OCI-LY1 (cell line): Measurements from ENCODE around the gene ALS2CL.

Experiments used
- H2AFZ ChIP-seq: fragments of 200-600 bp; sonication (generic), shearing (Covaris generic); 2 replicates; pipeline ENCODE4 v1.6.0; 2014; ENCODE audit warnings: antibody characterized with exemption, mild to moderate bottlenecking, low read length
- H3F3A ChIP-seq: fragments of 200-600 bp; sonication (generic), shearing (Covaris generic); 2 replicates; pipeline ENCODE4 v1.6.0; 2014; ENCODE audit warnings: mild to moderate bottlenecking, antibody characterized with exemption, low read length, moderate library complexity; ENCODE audit not compliant: insufficient read depth
- H3K27ac ChIP-seq: fragments of 200-600 bp; sonication (generic); 2 replicates; pipeline ENCODE4 v1.5.1; 2014; ENCODE audit warnings: low read length, mixed run types, mild to moderate bottlenecking, low read depth; ENCODE audit not compliant: poor library complexity, severe bottlenecking
- H3K27me3 ChIP-seq: fragments of 200-600 bp; sonication (generic); 2 replicates; pipeline ENCODE4 v1.6.0; 2014; ENCODE audit warnings: antibody characterized with exemption, mild to moderate bottlenecking, low read length, moderate library complexity; ENCODE audit not compliant: insufficient read depth
- H3K36me3 ChIP-seq: fragments of 200-600 bp; sonication (generic); 2 replicates; pipeline ENCODE4 v1.6.1; 2014; ENCODE audit warnings: mild to moderate bottlenecking, antibody characterized with exemption, low read length, moderate library complexity, mixed read lengths; ENCODE audit not compliant: insufficient read depth
- H3K4me1 ChIP-seq: fragments of 200-600 bp; sonication (generic); 2 replicates; pipeline ENCODE4 v1.5.1; 2014; ENCODE audit warnings: mild to moderate bottlenecking, low read length, moderate library complexity; ENCODE audit not compliant: insufficient read depth, severe bottlenecking
- H3K4me2 ChIP-seq: fragments of 200-600 bp; sonication (generic), shearing (Covaris generic); 2 replicates; pipeline ENCODE4 v1.6.1; 2014; ENCODE audit warnings: low read length
- H3K4me3 ChIP-seq: fragments of 200-600 bp; sonication (generic); 2 replicates; pipeline ENCODE4 v1.5.1; 2014; ENCODE audit warnings: low read length, low read depth, mild to moderate bottlenecking, mixed read lengths; ENCODE audit not compliant: poor library complexity, severe bottlenecking
- H3K79me2 ChIP-seq: fragments of 200-600 bp; shearing (Covaris generic); 2 replicates; pipeline ENCODE4 v1.6.1; 2016; ENCODE audit warnings: mixed run types, low read length, mixed read lengths; ENCODE audit not compliant: insufficient read depth
- H3K9ac ChIP-seq: fragments of 200-600 bp; sonication (generic), shearing (Covaris generic); 2 replicates; pipeline ENCODE4 v1.6.1; 2014; ENCODE audit warnings: mild to moderate bottlenecking, low read length, mixed read lengths
- H3K9me2 ChIP-seq: fragments of 200-600 bp; sonication (generic), shearing (Covaris generic); 2 replicates; pipeline ENCODE4 v1.6.1; 2014; ENCODE audit warnings: low read depth, mild to moderate bottlenecking, low read length, mixed read lengths
- H3K9me3 ChIP-seq: fragments of 200-600 bp; shearing (Covaris generic); 2 replicates; pipeline ENCODE4 v1.6.1; 2014; ENCODE audit warnings: low read length, mixed read lengths
- H4K20me1 ChIP-seq: fragments of 200-600 bp; sonication (generic), shearing (Covaris generic); 2 replicates; pipeline ENCODE4 v1.6.0; 2016; ENCODE audit warnings: mild to moderate bottlenecking, low read length; ENCODE audit not compliant: insufficient read depth
- EZH2 ChIP-seq: fragments of 200-600 bp; sonication (generic), shearing (Covaris generic); IDR thresholded peaks from 2 replicates; pipeline ENCODE4 v1.8.0; 2017; ENCODE audit warnings: borderline replicate concordance, mixed run types, mild to moderate bottlenecking, antibody characterized with exemption, low read length, moderate library complexity, mixed read lengths
- TF ChIP-seq, protein P1 (sequence below): fragments of 200-600 bp; sonication (generic), shearing (Covaris generic); IDR thresholded peaks from 2 replicates; pipeline ENCODE4 v1.5.1; 2017; ENCODE audit warnings: mild to moderate bottlenecking, antibody characterized with exemption, low read length, moderate library complexity, mixed read lengths

Gene ALS2CL

DNA sequence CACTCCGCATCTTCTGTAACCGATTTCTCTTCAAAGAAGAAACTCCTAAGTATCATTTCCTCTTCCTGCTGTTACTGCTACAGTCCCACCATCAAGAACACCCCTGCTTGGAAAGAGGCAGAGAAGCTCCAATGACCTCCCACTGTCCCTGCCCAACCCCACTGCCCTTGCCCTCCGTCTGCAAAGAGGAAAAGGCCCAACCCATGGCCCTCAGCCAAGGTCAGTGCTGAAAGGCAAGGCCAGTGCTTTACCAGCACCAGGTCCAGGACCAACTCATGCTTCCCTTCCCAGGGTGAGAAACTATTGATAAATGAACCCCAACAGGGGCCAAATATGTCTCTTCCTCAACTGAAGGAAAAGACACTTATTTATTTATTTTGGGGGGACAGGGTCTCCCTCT, 58.6 kb downstream of the ALS2CL start:
- no peak overlapping the region for H3K27ac ChIP-seq
- H3K4me2 ChIP-seq, result no peak overlapping the region
- TF ChIP-seq, protein P1, sequence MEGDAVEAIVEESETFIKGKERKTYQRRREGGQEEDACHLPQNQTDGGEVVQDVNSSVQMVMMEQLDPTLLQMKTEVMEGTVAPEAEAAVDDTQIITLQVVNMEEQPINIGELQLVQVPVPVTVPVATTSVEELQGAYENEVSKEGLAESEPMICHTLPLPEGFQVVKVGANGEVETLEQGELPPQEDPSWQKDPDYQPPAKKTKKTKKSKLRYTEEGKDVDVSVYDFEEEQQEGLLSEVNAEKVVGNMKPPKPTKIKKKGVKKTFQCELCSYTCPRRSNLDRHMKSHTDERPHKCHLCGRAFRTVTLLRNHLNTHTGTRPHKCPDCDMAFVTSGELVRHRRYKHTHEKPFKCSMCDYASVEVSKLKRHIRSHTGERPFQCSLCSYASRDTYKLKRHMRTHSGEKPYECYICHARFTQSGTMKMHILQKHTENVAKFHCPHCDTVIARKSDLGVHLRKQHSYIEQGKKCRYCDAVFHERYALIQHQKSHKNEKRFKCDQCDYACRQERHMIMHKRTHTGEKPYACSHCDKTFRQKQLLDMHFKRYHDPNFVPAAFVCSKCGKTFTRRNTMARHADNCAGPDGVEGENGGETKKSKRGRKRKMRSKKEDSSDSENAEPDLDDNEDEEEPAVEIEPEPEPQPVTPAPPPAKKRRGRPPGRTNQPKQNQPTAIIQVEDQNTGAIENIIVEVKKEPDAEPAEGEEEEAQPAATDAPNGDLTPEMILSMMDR, result no peak
- no peak for TF ChIP-seq EZH2
- no peak overlapping the region for H3K9ac ChIP-seq
- no peak overlapping the region for H3K4me3 ChIP-seq
- H3K79me2 ChIP-seq, result no peaks in the 10 kb centered on the region
- no peak overlapping the region for H2AFZ ChIP-seq
- H3K4me1 ChIP-seq, result no peaks in the 10 kb centered on the region
- H3F3A ChIP-seq, result no peaks in the 10 kb centered on the region
- H3K9me3 ChIP-seq, result no peaks in the 10 kb centered on the region
- H3K27me3 ChIP-seq, result no peaks in the 10 kb centered on the region
- no peaks in the 10 kb centered on the region for H3K36me3 ChIP-seq
- no peaks in the 10 kb centered on the region for H3K9me2 ChIP-seq
- no peaks in the 10 kb centered on the region for H4K20me1 ChIP-seq

DNA sequence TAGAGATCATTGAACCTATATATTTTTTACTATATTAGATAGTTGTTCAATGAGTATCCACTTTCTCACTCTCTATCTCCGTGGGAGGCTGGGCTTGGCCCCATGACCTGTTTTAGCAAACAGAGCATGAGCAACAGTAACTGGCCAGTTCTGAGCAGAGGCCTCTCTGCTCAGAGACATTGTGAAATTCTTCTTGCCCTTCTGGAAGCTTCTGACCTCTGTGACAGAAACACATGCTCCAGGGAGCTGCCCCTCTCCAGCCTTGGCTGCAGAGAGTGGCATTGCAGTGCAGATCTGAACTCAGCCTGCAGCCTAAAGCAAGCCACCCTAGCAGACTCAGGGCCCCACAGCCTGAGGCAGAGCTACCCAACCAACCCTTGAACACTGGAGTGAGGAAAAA, 60.7 kb downstream of the ALS2CL start:
- Histone ChIP-seq H3K4me2 (no peak overlapping the region), H3K9me3 (no peaks in the 10 kb centered on the region), H3K36me3 (no peaks in the 10 kb centered on the region), H3K4me3 (no peak overlapping the region), H3K27me3 (no peaks in the 10 kb centered on the region), H3K4me1 (no peaks in the 10 kb centered on the region), H3K27ac (no peak overlapping the region), H3K79me2 (no peaks in the 10 kb centered on the region), H3K9ac (no peak overlapping the region), H2AFZ (no peak overlapping the region), H3F3A (no peaks in the 10 kb centered on the region), H3K9me2 (no peaks in the 10 kb centered on the region), H4K20me1 (no peaks in the 10 kb centered on the region)
- TF ChIP-seq EZH2, result no peak
- TF ChIP-seq, protein P1, result no peak

DNA sequence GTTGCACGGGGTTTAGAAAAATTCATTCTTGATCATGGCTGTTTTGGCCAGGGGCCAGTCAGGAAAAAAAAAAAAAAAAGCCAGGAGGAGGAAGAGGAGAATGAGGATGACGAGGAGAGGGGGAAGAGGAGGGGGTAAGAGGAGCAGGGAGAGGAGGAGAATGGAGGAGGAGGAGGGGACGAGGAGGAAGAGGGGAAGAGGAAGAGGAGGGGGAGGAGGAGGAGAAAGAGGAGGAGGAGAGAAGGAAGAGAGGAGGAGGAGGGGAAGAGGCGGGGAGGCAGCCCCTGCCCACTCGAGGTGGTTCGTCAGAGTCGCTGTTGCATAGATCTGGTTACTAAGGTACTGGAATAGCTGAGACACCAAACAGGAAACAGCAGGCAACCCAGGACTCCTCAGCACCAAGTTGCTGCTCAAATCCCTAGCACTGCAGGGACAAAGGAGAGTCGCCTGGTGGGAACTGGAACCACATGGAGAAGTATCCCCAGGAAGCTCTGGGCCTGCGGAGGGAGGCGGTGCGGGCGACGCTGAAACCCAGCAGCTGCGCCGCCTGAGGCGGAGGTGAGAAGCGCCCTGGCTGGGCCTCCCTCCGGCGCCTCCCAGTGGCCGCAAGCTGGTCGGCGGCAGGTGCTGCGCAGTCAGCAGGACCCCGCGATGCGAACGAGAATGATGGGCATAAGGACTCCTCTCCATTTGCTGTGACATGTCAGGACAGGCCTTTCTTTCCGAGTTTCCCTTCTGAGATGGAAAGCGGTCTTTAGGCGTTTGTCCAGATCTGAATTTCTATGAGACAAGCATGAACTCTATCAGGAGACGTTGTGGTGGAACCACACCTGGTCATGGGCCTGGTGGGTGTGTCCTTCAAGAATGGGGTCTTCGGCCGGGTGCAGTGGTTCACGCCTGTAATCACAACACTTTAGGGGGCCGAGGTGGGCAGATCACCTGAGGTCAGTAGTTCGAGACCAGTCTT, 63.6 kb downstream of the ALS2CL start:
- no peaks in the 10 kb centered on the region for H4K20me1 ChIP-seq
- no peaks in the 10 kb centered on the region for H3K9me2 ChIP-seq
- H3K27me3 ChIP-seq, result no peaks in the 10 kb centered on the region
- H3K27ac ChIP-seq, result no peak overlapping the region
- no peaks in the 10 kb centered on the region for H3K4me1 ChIP-seq
- H3K4me3 ChIP-seq, result peak overlapping the region; percentile 14
- no peaks in the 10 kb centered on the region for H3K79me2 ChIP-seq
- H2AFZ ChIP-seq, result no peak overlapping the region
- TF ChIP-seq, protein P1, result peak; percentile 97
- no peak for TF ChIP-seq EZH2
- H3K9ac ChIP-seq, result no peak overlapping the region
- peak overlapping the region; percentile 42 for H3K4me2 ChIP-seq
- H3K9me3 ChIP-seq, result no peaks in the 10 kb centered on the region
- no peaks in the 10 kb centered on the region for H3F3A ChIP-seq
- H3K36me3 ChIP-seq, result no peaks in the 10 kb centered on the region
